Measurements from ENCODE around the gene PTCH2.
"Not testable (repeated sequence)": the region's sequence is repeated elsewhere in the genome, so short reads cannot be mapped to it uniquely, and the experiment has no call there.

Gene PTCH2

GRCh38 chr1:44847845-44848244 is 4.8 kb upstream of the PTCH2 start (continued):
- TF ChIP-seq INSM2 (tag by site-specific recombination; IDR thresholded peaks at IDR 0.05) (no peak), BCL11B (tag by site-specific recombination; IDR thresholded peaks at IDR 0.05; ENCODE audit: low read depth) (no peak), ZNF830 (tag by site-specific recombination; IDR thresholded peaks at IDR 0.05; ENCODE audit: low read depth) (no peak)
- TF ChIP-seq, protein P1, sequence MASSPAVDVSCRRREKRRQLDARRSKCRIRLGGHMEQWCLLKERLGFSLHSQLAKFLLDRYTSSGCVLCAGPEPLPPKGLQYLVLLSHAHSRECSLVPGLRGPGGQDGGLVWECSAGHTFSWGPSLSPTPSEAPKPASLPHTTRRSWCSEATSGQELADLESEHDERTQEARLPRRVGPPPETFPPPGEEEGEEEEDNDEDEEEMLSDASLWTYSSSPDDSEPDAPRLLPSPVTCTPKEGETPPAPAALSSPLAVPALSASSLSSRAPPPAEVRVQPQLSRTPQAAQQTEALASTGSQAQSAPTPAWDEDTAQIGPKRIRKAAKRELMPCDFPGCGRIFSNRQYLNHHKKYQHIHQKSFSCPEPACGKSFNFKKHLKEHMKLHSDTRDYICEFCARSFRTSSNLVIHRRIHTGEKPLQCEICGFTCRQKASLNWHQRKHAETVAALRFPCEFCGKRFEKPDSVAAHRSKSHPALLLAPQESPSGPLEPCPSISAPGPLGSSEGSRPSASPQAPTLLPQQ (tag by site-specific recombination; IDR thresholded peaks at IDR 0.05), result no peak

- Histone ChIP-seq H3K9me3 (ENCODE audit: control insufficient read depth, insufficient read depth, low read depth, low read length) (no peaks in the 10 kb centered on the region), H3K4me3 (ENCODE audit: low read depth, low read length) (no peak overlapping the region), H3K36me3 (ENCODE audit: control insufficient read depth in 2 of 2, insufficient read depth in 1 of 2, low read length in 2 of 2) (peaks cover 0 to 14% of the 10 kb centered on the region in 2 experiments; a peak in 1 of 3 replicates), H3K4me1 (ENCODE audit: control insufficient read depth, insufficient read depth, low read length) (no peaks in the 10 kb centered on the region), H3K27ac (ENCODE audit: extremely low read depth, low read depth, low read length) (no peak overlapping the region)
- ChIA-PET POLR2A (no interaction called here), CTCF (no interaction called here)
- no peak for TF ChIP-seq ZEB2 (tag by site-specific recombination; IDR thresholded peaks at IDR 0.05)
- no peak for TF ChIP-seq ZBTB48 (tag by site-specific recombination; IDR thresholded peaks at IDR 0.05)
- peak; percentile 85 for TF ChIP-seq ZNF664 (tag by site-specific recombination; IDR thresholded peaks at IDR 0.05)
- TF ChIP-seq ZFHX2 (tag by site-specific recombination; conservative IDR thresholded peaks at IDR 0.05), result 0 out of 2 replicates have a peak, but pooled peaks have one; percentile 22
Observed at GRCh38 chr1:44846985-44847384, 3.9 kb upstream of the PTCH2 start.

GRCh38 chr1:44842486-44842861 is 579 bp downstream of the PTCH2 start:
- peak overlapping the region; percentile 45; the same call in 1 of the 2 replicates for H3K27ac ChIP-seq (ENCODE audit: extremely low read depth, low read depth, low read length)
- no peaks in the 10 kb centered on the region for H3K9me3 ChIP-seq (ENCODE audit: control insufficient read depth, insufficient read depth, low read depth, low read length)
- H3K4me3 ChIP-seq (ENCODE audit: low read depth, low read length), result peak overlapping the region; percentile 59
- ChIA-PET POLR2A (interaction anchor here (0.7 to 2.7 kb wide), 13 partner anchors 11 to 169 kb away, joined by 3 to 27 read pairs (median 7); partner anchors contain the start of genes BEST4, BTBD19, DYNLT4 and EIF2B3), CTCF (interaction anchor here (1.3 to 1.5 kb wide), 2 partner anchors 113 to 172 kb away, joined by 3 to 6 read pairs; no protein-coding TSS in a partner anchor)
- no peaks in the 10 kb centered on the region; a peak in 1 of 3 replicates for H3K36me3 ChIP-seq (ENCODE audit: control insufficient read depth in 2 of 2, insufficient read depth in 1 of 2, low read length in 2 of 2)
- H3K4me1 ChIP-seq (ENCODE audit: control insufficient read depth, insufficient read depth, low read length), result no peaks in the 10 kb centered on the region
- TF ChIP-seq ZBTB17 (tag by site-specific recombination; IDR thresholded peaks at IDR 0.05), result peak; percentile 75
- peak; percentile 28; the same call in 1 of the 2 replicates for TF ChIP-seq SCRT2 (tag by site-specific recombination; IDR thresholded peaks at IDR 0.05)
- TF ChIP-seq EGR2 (tag by site-specific recombination; IDR thresholded peaks at IDR 0.05; ENCODE audit: low read depth), result no peak

DNA sequence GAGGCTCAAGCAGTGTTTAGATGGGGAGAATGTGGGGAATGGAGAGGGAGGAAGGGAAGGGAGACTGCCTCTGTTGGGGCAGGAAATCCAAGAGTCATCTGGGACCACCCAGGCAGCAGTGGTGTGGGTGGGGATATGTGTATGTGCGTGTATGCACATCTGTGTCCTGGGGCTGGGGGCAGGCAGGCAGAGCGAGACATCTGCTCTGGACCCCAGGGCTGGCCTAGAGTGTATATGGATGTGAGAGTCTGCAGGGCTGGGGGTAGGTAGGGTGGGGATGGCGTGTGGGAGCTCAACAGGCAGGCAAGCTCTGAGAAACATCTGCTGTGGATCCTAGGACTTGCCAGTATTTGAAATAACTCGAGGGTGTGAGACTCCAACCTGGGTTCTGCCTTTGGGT is 3.5 kb downstream of the PTCH2 start:
- Histone ChIP-seq H3K4me3 (ENCODE audit: low read depth, low read length) (no peak overlapping the region), H3K9me3 (ENCODE audit: control insufficient read depth, insufficient read depth, low read depth, low read length) (no peaks in the 10 kb centered on the region), H3K27ac (ENCODE audit: extremely low read depth, low read depth, low read length) (no peak overlapping the region), H3K36me3 (ENCODE audit: control insufficient read depth in 2 of 2, insufficient read depth in 1 of 2, low read length in 2 of 2) (no peaks in the 10 kb centered on the region; a peak in 1 of 3 replicates), H3K4me1 (ENCODE audit: control insufficient read depth, insufficient read depth, low read length) (no peaks in the 10 kb centered on the region)
- ChIA-PET POLR2A (no interaction called here), CTCF (interaction anchor here (0.5 to 1.0 kb wide), 2 partner anchors 40 to 175 kb away, joined by 3 to 6 read pairs; partner anchors contain the start of gene PLK3)
- peak; percentile 33; the same call in 1 of the 2 replicates for TF ChIP-seq ZFHX2 (tag by site-specific recombination; conservative IDR thresholded peaks at IDR 0.05)
- no peak for TF ChIP-seq ZNF184 (tag by site-specific recombination; IDR thresholded peaks at IDR 0.05)

GRCh38 chr1:44838294-44838693 is 4.8 kb downstream of the PTCH2 start:
- H3K36me3 ChIP-seq (ENCODE audit: control insufficient read depth in 2 of 2, insufficient read depth in 1 of 2, low read length in 2 of 2); H3K4me3 ChIP-seq (ENCODE audit: low read depth, low read length); H3K4me1 ChIP-seq (ENCODE audit: control insufficient read depth, insufficient read depth, low read length); H3K9me3 ChIP-seq (ENCODE audit: control insufficient read depth, insufficient read depth, low read depth, low read length); H3K27ac ChIP-seq (ENCODE audit: extremely low read depth, low read depth, low read length): not testable (repeated sequence)
- CTCF ChIA-PET, result interaction anchor here (0.7 to 0.9 kb wide), 5 partner anchors 94 to 655 kb away, joined by 3 to 5 read pairs (median 4); partner anchors contain the start of gene UROD
- POLR2A ChIA-PET, result interaction anchor here (1.0 to 1.3 kb wide), 2 partner anchors 107 to 465 kb away, joined by 3 to 5 read pairs; no protein-coding TSS in a partner anchor

All from HEK293 (cell line).